ENCODE data around the gene CEP72. TPM values are rescaled to one million over a fixed set of nuclear protein-coding genes. Genes with fewer than 3 reads are reported as not detected.

Gene CEP72
- polyA plus RNA-seq, 1 of the 3 experiments (the other 2 are of a cell fraction): 4.4 TPM

GRCh38 chr5:684751-685216, 72.6 kb downstream of the CEP72 start:
- no peak overlapping the region for H3K27ac ChIP-seq (ENCODE audit: low read depth in 2 of 2, low read length in 1 of 2)

More at GRCh38 chr5:684751-685216, 72.6 kb downstream of the CEP72 start:
- no peaks in the 10 kb centered on the region for H3K4me1 ChIP-seq (ENCODE audit: control insufficient read depth in 1 of 2, insufficient read depth in 2 of 2, low read depth in 1 of 2, low read length in 1 of 2)
- no peaks in the 10 kb centered on the region for H4K20me1 ChIP-seq (ENCODE audit: insufficient read depth)
- CTCF ChIA-PET: no interaction called here
- no peak overlapping the region for H3K9ac ChIP-seq
- H3K4me3 ChIP-seq (ENCODE audit: low read depth in 2 of 2, low read length in 1 of 2): no peak overlapping the region
- H2AFZ ChIP-seq (ENCODE audit: low read depth): no peak overlapping the region
- no peak for DNase-seq
- no peaks in the 10 kb centered on the region for H3K9me3 ChIP-seq
- TF ChIP-seq TAF1 (IDR thresholded peaks at IDR 0.05; ENCODE audit: borderline replicate concordance, low read depth, low read length) (no peak), GABPA (IDR thresholded peaks at IDR 0.05; ENCODE audit: low read depth) (no peak), YY1 (IDR thresholded peaks at IDR 0.05; ENCODE audit: low read depth) (no peak), MXI1 (IDR thresholded peaks at IDR 0.05; ENCODE audit: low read depth, low read length) (no peak), SMC3 (IDR thresholded peaks at IDR 0.05; ENCODE audit: low read depth, low read length) (no peak), RAD21 (IDR thresholded peaks at IDR 0.05; ENCODE audit: low read length) (no peak), FOSL2 (IDR thresholded peaks at IDR 0.05; ENCODE audit: borderline replicate concordance, low read depth) (no peak), RFX5 (IDR thresholded peaks at IDR 0.05; ENCODE audit: low read length) (no peak), CTCF (IDR thresholded peaks at IDR 0.05) (no peak), ZBTB33 (IDR thresholded peaks at IDR 0.05; ENCODE audit: borderline replicate concordance, low read depth) (no peak), CHD2 (IDR thresholded peaks at IDR 0.05; ENCODE audit: low read length, partially characterized antibody) (no peak), SIN3A (IDR thresholded peaks at IDR 0.05; ENCODE audit: borderline replicate concordance, low read depth, low read length) (no peak), TCF12 (IDR thresholded peaks at IDR 0.05) (no peak)
- TF ChIP-seq, protein P1, sequence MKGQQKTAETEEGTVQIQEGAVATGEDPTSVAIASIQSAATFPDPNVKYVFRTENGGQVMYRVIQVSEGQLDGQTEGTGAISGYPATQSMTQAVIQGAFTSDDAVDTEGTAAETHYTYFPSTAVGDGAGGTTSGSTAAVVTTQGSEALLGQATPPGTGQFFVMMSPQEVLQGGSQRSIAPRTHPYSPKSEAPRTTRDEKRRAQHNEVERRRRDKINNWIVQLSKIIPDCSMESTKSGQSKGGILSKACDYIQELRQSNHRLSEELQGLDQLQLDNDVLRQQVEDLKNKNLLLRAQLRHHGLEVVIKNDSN (IDR thresholded peaks at IDR 0.05; ENCODE audit: borderline replicate concordance, low read depth): no peak
- H3K36me3 ChIP-seq (replicated peaks in 1 of 2; ENCODE audit: control insufficient read depth in 1 of 2, insufficient read depth in 2 of 2, low read length in 1 of 2): no peaks in the 10 kb centered on the region
- 59% methylated on average over 12 of the region's 17 CpGs for WGBS (ENCODE audit: low lambda C conversion rate)
- no peaks in the 10 kb centered on the region for H3K79me2 ChIP-seq (ENCODE audit: insufficient read depth)
- no peaks in the 10 kb centered on the region for H3F3A ChIP-seq (replicated peaks; ENCODE audit: insufficient read depth)
- POLR2A ChIA-PET: no interaction called here
- H3K4me2 ChIP-seq: no peak overlapping the region
- H3K9me2 ChIP-seq: no peaks in the 10 kb centered on the region
- H3K27me3 ChIP-seq (ENCODE audit: insufficient read depth): no peaks in the 10 kb centered on the region

Measured in SK-N-SH (cell line).